MM.1S (cell line): Measurements from ENCODE around the gene EMX1.

ENCODE experiments used
- CTCF ChIP-seq: fragments of 300-600 bp; sonication (generic); IDR thresholded peaks from 2 replicates; pipeline ENCODE4 v1.5.1; 2016; ENCODE audit warnings: antibody characterized with exemption, low read length, mixed read lengths
- EZH2 ChIP-seq: fragments of 300-600 bp; sonication (generic); optimal IDR thresholded peaks from 2 replicates; pipeline ENCODE3; 2017; ENCODE audit warnings: low read depth, mild to moderate bottlenecking, antibody characterized with exemption, low read length, mixed read lengths
- EZH2phosphoT487 ChIP-seq: fragments of 300-600 bp; sonication (generic); IDR thresholded peaks from 2 replicates; pipeline ENCODE4 v1.6.1; 2018; ENCODE audit warnings: antibody characterized with exemption, low read length

- no peak for TF ChIP-seq EZH2phosphoT487
- TF ChIP-seq CTCF = no peak
- TF ChIP-seq EZH2 = no peak
Observed at GRCh38 chr2:72953976-72954375, 36.7 kb downstream of the EMX1 start.
